ENCODE data around the gene SEPTIN7. TPM values are rescaled to one million over a fixed set of nuclear protein-coding genes. Genes with fewer than 3 reads are reported as not detected.

Gene SEPTIN7
- total RNA-seq, 1 experiment from 2014 or later = 263 TPM

DNA sequence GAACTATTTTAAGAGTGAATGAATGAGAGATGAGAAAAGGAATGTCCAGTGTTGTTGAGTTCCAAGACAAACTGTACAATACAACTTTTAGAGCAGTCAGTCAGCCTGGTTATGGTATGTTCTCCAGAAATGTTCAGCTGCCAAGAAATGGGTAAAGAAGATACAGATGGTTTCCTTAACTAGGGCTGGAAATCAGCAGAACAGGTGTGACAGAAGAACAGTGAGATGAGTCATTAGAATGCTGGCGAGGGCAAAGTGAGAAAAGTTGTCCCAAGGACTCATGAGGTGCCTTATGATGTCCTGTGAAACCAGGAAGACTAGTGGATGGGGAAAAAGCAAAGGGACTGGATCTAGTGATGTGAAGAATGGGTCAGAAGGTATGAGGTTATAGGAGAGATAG is 20.8 kb upstream of the SEPTIN7 start:
- Histone ChIP-seq H2AFZ (ENCODE audit: low read length) (no peak overlapping the region), H3K4me2 (ENCODE audit: low read depth, low read length, poor library complexity, severe bottlenecking) (no peak overlapping the region)

DNA sequence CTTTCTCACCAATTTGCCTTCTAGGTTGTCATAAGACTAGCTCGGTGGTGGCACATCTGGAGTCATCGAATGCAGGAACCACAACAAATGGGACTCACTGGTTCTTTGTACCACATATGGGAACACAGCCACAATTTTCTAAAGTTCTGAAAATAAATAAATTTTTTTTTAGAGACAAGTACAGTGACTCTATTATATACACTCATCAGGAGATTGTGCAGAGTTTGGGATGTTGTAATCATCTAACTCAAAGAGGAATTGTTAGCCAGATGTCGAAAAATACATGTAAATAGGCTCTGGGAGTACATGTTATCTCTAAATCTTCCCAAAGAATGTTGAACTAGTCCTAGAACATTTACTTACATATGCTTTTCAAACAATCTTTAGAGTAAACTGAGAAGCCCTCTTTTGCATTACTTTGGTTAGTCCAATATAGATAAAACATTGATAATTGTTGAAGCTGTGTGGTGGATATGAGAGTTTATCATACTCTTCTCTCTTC is 19.6 kb upstream of the SEPTIN7 start:
- H3K79me2 ChIP-seq (ENCODE audit: low read length) = no peaks in the 10 kb centered on the region
- no peak for DNase-seq
- no peak overlapping the region for H3K27ac ChIP-seq (ENCODE audit: low read length)
- H3K9ac ChIP-seq (ENCODE audit: low read length) = no peak overlapping the region
- H3K27me3 ChIP-seq (ENCODE audit: low read length) = no peaks in the 10 kb centered on the region
- no peaks in the 10 kb centered on the region for H3K9me2 ChIP-seq (replicated peaks; ENCODE audit: insufficient read depth, low read length)
- H3K4me3 ChIP-seq (ENCODE audit: low read length) = no peak overlapping the region
- H3K4me2 ChIP-seq (ENCODE audit: low read depth, low read length, poor library complexity, severe bottlenecking) = no peak overlapping the region
- no peaks in the 10 kb centered on the region for H3K9me3 ChIP-seq (ENCODE audit: low read length)
- peaks cover 10% of the 10 kb centered on the region for H3K4me1 ChIP-seq (ENCODE audit: low read length)
- H2AFZ ChIP-seq (ENCODE audit: low read length) = no peak overlapping the region
- no peaks in the 10 kb centered on the region for H4K20me1 ChIP-seq (ENCODE audit: insufficient read depth, low read depth, low read length)
- H3K36me3 ChIP-seq (ENCODE audit: insufficient read depth, low read length) = no peaks in the 10 kb centered on the region

More for the DNA sequence above, 20.8 kb upstream of the SEPTIN7 start:
- H3K9ac ChIP-seq (ENCODE audit: low read length) = no peak overlapping the region
- DNase-seq = no peak
- H3K27me3 ChIP-seq (ENCODE audit: low read length) = no peaks in the 10 kb centered on the region
- no peaks in the 10 kb centered on the region for H3K79me2 ChIP-seq (ENCODE audit: low read length)
- peaks cover 10% of the 10 kb centered on the region for H3K4me1 ChIP-seq (ENCODE audit: low read length)
- H3K9me3 ChIP-seq (ENCODE audit: low read length) = no peaks in the 10 kb centered on the region
- H3K4me3 ChIP-seq (ENCODE audit: low read length) = no peak overlapping the region
- no peak overlapping the region for H3K27ac ChIP-seq (ENCODE audit: low read length)
- H3K36me3 ChIP-seq (ENCODE audit: insufficient read depth, low read length) = no peaks in the 10 kb centered on the region
- H3K9me2 ChIP-seq (replicated peaks; ENCODE audit: insufficient read depth, low read length) = no peaks in the 10 kb centered on the region
- H4K20me1 ChIP-seq (ENCODE audit: insufficient read depth, low read depth, low read length) = no peaks in the 10 kb centered on the region

DNA sequence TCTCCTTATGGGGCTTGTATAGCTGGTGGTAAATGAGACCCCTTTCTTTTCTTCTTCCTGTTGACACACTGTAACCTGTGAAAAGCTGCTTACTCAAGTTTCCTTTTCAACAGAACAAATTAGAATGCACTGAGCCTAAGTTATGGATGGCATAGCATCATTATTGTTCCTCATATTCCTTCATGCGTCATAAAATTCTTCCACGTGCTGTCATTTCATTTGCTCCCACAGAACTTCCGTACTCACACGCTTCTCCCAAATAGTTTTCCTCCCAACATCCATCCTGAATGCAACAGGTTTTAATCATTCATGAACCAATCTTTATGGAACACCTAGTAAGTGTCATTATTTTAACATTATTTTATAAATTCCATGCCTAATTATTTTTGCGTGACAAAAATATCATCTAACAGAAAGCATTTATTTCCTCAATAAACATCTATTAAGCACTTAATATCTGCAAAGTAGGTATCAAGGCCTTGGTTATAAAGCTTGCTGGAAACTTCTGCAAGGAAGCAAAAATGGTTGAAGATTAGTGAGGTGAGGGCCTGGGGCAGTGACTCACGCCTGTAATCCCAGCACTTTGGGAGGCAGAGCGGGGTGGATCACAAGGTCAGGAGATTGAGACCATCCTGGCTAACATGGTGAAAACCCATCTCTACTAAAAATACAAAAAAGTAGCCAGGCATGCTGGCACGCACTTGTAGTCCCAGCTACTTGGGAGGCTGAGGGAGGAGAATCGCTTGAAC is 18.9 kb upstream of the SEPTIN7 start:
- Histone ChIP-seq H3K9ac (ENCODE audit: low read length) (no peak overlapping the region), H3K4me3 (ENCODE audit: low read length) (no peak overlapping the region), H3K4me1 (ENCODE audit: low read length) (peaks cover 8% of the 10 kb centered on the region), H4K20me1 (ENCODE audit: insufficient read depth, low read depth, low read length) (no peaks in the 10 kb centered on the region), H3K79me2 (ENCODE audit: low read length) (no peaks in the 10 kb centered on the region), H3K9me3 (ENCODE audit: low read length) (no peaks in the 10 kb centered on the region), H3K27ac (ENCODE audit: low read length) (no peak overlapping the region), H3K4me2 (ENCODE audit: low read depth, low read length, poor library complexity, severe bottlenecking) (no peak overlapping the region), H3K36me3 (ENCODE audit: insufficient read depth, low read length) (no peaks in the 10 kb centered on the region), H2AFZ (ENCODE audit: low read length) (no peak overlapping the region), H3K27me3 (ENCODE audit: low read length) (no peaks in the 10 kb centered on the region), H3K9me2 (replicated peaks; ENCODE audit: insufficient read depth, low read length) (no peaks in the 10 kb centered on the region)
- no peak for DNase-seq

GRCh38 chr7:35784332-35784731 is 16.5 kb upstream of the SEPTIN7 start:
- Histone ChIP-seq H3K9me3 (ENCODE audit: low read length) (no peaks in the 10 kb centered on the region), H3K27ac (ENCODE audit: low read length) (no peak overlapping the region), H3K9ac (ENCODE audit: low read length) (no peak overlapping the region), H3K79me2 (ENCODE audit: low read length) (no peaks in the 10 kb centered on the region), H4K20me1 (ENCODE audit: insufficient read depth, low read depth, low read length) (no peaks in the 10 kb centered on the region), H3K36me3 (ENCODE audit: insufficient read depth, low read length) (no peaks in the 10 kb centered on the region), H2AFZ (ENCODE audit: low read length) (no peak overlapping the region), H3K27me3 (ENCODE audit: low read length) (no peaks in the 10 kb centered on the region), H3K4me1 (ENCODE audit: low read length) (no peaks in the 10 kb centered on the region), H3K4me3 (ENCODE audit: low read length) (no peak overlapping the region), H3K9me2 (replicated peaks; ENCODE audit: insufficient read depth, low read length) (no peaks in the 10 kb centered on the region), H3K4me2 (ENCODE audit: low read depth, low read length, poor library complexity, severe bottlenecking) (no peak overlapping the region)
- DNase-seq = no peak

- H2AFZ ChIP-seq (ENCODE audit: low read length) = no peak overlapping the region
- H3K4me3 ChIP-seq (ENCODE audit: low read length) = no peak overlapping the region
- no peaks in the 10 kb centered on the region for H3K27me3 ChIP-seq (ENCODE audit: low read length)
- H3K9me3 ChIP-seq (ENCODE audit: low read length) = no peaks in the 10 kb centered on the region
- no peaks in the 10 kb centered on the region for H3K79me2 ChIP-seq (ENCODE audit: low read length)
- DNase-seq = no peak
- H3K9me2 ChIP-seq (replicated peaks; ENCODE audit: insufficient read depth, low read length) = no peaks in the 10 kb centered on the region
- H3K36me3 ChIP-seq (ENCODE audit: insufficient read depth, low read length) = no peaks in the 10 kb centered on the region
- H3K27ac ChIP-seq (ENCODE audit: low read length) = no peak overlapping the region
- H3K9ac ChIP-seq (ENCODE audit: low read length) = no peak overlapping the region
- no peaks in the 10 kb centered on the region for H4K20me1 ChIP-seq (ENCODE audit: insufficient read depth, low read depth, low read length)
- no peaks in the 10 kb centered on the region for H3K4me1 ChIP-seq (ENCODE audit: low read length)
- no peak overlapping the region for H3K4me2 ChIP-seq (ENCODE audit: low read depth, low read length, poor library complexity, severe bottlenecking)
These were observed 15.6 kb upstream of the SEPTIN7 start for GRCh38 chr7:35785250-35785649.

- H2AFZ ChIP-seq (ENCODE audit: low read length) = no peak overlapping the region
- no peak overlapping the region for H3K27ac ChIP-seq (ENCODE audit: low read length)
- H3K9me3 ChIP-seq (ENCODE audit: low read length) = no peaks in the 10 kb centered on the region
- no peak for DNase-seq
- H4K20me1 ChIP-seq (ENCODE audit: insufficient read depth, low read depth, low read length) = no peaks in the 10 kb centered on the region
- no peaks in the 10 kb centered on the region for H3K36me3 ChIP-seq (ENCODE audit: insufficient read depth, low read length)
- no peak overlapping the region for H3K4me3 ChIP-seq (ENCODE audit: low read length)
- H3K27me3 ChIP-seq (ENCODE audit: low read length) = no peaks in the 10 kb centered on the region
- H3K4me1 ChIP-seq (ENCODE audit: low read length) = no peaks in the 10 kb centered on the region
- no peak overlapping the region for H3K4me2 ChIP-seq (ENCODE audit: low read depth, low read length, poor library complexity, severe bottlenecking)
- H3K9ac ChIP-seq (ENCODE audit: low read length) = no peak overlapping the region
- no peaks in the 10 kb centered on the region for H3K9me2 ChIP-seq (replicated peaks; ENCODE audit: insufficient read depth, low read length)
- H3K79me2 ChIP-seq (ENCODE audit: low read length) = no peaks in the 10 kb centered on the region
These were observed 12.9 kb upstream of the SEPTIN7 start for GRCh38 chr7:35787925-35788324.

- Histone ChIP-seq H3K9me2 (replicated peaks; ENCODE audit: insufficient read depth, low read length) (no peaks in the 10 kb centered on the region), H3K27me3 (ENCODE audit: low read length) (no peaks in the 10 kb centered on the region; the same call in 1 of the 2 replicates), H2AFZ (ENCODE audit: low read length) (no peak overlapping the region), H3K4me2 (ENCODE audit: low read depth, low read length, poor library complexity, severe bottlenecking) (no peak overlapping the region), H3K9me3 (ENCODE audit: low read length) (no peaks in the 10 kb centered on the region), H3K9ac (ENCODE audit: low read length) (no peak overlapping the region), H3K4me1 (ENCODE audit: low read length) (no peaks in the 10 kb centered on the region), H4K20me1 (ENCODE audit: insufficient read depth, low read depth, low read length) (no peaks in the 10 kb centered on the region), H3K36me3 (ENCODE audit: insufficient read depth, low read length) (no peaks in the 10 kb centered on the region), H3K79me2 (ENCODE audit: low read length) (no peaks in the 10 kb centered on the region), H3K4me3 (ENCODE audit: low read length) (no peak overlapping the region), H3K27ac (ENCODE audit: low read length) (no peak overlapping the region)
- DNase-seq = no peak
These were observed 8.4 kb upstream of the SEPTIN7 start for GRCh38 chr7:35792472-35792871.

GRCh38 chr7:35792873-35793489 is 7.9 kb upstream of the SEPTIN7 start:
- DNase-seq = no peak
- no peaks in the 10 kb centered on the region for H3K4me1 ChIP-seq (ENCODE audit: low read length)
- no peaks in the 10 kb centered on the region; the same call in 1 of the 2 replicates for H3K27me3 ChIP-seq (ENCODE audit: low read length)
- no peak overlapping the region for H3K27ac ChIP-seq (ENCODE audit: low read length)
- H4K20me1 ChIP-seq (ENCODE audit: insufficient read depth, low read depth, low read length) = no peaks in the 10 kb centered on the region
- H3K4me3 ChIP-seq (ENCODE audit: low read length) = no peak overlapping the region
- no peak overlapping the region for H2AFZ ChIP-seq (ENCODE audit: low read length)
- H3K9me3 ChIP-seq (ENCODE audit: low read length) = no peaks in the 10 kb centered on the region
- no peaks in the 10 kb centered on the region for H3K9me2 ChIP-seq (replicated peaks; ENCODE audit: insufficient read depth, low read length)
- H3K36me3 ChIP-seq (ENCODE audit: insufficient read depth, low read length) = no peaks in the 10 kb centered on the region
- no peaks in the 10 kb centered on the region for H3K79me2 ChIP-seq (ENCODE audit: low read length)
- H3K4me2 ChIP-seq (ENCODE audit: low read depth, low read length, poor library complexity, severe bottlenecking) = no peak overlapping the region
- H3K9ac ChIP-seq (ENCODE audit: low read length) = no peak overlapping the region

Data from Karpas-422 (cell line).